ENCODE data around the gene FREY1. TPM values are rescaled to one million over a fixed set of nuclear protein-coding genes. Genes with fewer than 3 reads are reported as not detected.

FREY1 gene
- total RNA-seq, 1 donor from 2014 or later, result not detected

- Histone ChIP-seq H3K9me3 (ENCODE audit: low read depth) (no peaks in the 10 kb centered on the region), H3K36me3 (no peaks in the 10 kb centered on the region), H3F3A (ENCODE audit: low read depth) (no peaks in the 10 kb centered on the region), H4K20me1 (ENCODE audit: low read depth) (peaks cover 6% of the 10 kb centered on the region), H2AFZ (replicated peaks) (no peak overlapping the region), H3K4me1 (no peaks in the 10 kb centered on the region), H3K4me3 (no peak overlapping the region), H3K27me3 (no peaks in the 10 kb centered on the region), H3K27ac (no peak overlapping the region), H3K79me2 (ENCODE audit: low read depth) (no peaks in the 10 kb centered on the region), H3K4me2 (no peak overlapping the region), H3K9ac (no peak overlapping the region)
- no peak overlapping the region for H3K4me3 Mint-ChIP-seq
- no peak for DNase-seq (ENCODE audit: low spot score)
- H3K9me3 Mint-ChIP-seq, result no peaks in the 10 kb centered on the region
- no peaks in the 10 kb centered on the region for H3K4me1 Mint-ChIP-seq
- H3K27ac Mint-ChIP-seq, result no peak overlapping the region
- H3K36me3 Mint-ChIP-seq, result peaks cover 23% of the 10 kb centered on the region
- TF ChIP-seq EZH2phosphoT487 (IDR thresholded peaks at IDR 0.05) (no peak), EZH2 (IDR thresholded peaks at IDR 0.05) (no peak)
- TF ChIP-seq, protein P1, sequence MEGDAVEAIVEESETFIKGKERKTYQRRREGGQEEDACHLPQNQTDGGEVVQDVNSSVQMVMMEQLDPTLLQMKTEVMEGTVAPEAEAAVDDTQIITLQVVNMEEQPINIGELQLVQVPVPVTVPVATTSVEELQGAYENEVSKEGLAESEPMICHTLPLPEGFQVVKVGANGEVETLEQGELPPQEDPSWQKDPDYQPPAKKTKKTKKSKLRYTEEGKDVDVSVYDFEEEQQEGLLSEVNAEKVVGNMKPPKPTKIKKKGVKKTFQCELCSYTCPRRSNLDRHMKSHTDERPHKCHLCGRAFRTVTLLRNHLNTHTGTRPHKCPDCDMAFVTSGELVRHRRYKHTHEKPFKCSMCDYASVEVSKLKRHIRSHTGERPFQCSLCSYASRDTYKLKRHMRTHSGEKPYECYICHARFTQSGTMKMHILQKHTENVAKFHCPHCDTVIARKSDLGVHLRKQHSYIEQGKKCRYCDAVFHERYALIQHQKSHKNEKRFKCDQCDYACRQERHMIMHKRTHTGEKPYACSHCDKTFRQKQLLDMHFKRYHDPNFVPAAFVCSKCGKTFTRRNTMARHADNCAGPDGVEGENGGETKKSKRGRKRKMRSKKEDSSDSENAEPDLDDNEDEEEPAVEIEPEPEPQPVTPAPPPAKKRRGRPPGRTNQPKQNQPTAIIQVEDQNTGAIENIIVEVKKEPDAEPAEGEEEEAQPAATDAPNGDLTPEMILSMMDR (IDR thresholded peaks at IDR 0.05), result no peak
- H3K27me3 Mint-ChIP-seq (ENCODE audit: insufficient read depth, low read depth), result no peaks in the 10 kb centered on the region
Observed at GRCh38 chr11:45941285-45941684, 34.2 kb upstream of the FREY1 start.

DNA sequence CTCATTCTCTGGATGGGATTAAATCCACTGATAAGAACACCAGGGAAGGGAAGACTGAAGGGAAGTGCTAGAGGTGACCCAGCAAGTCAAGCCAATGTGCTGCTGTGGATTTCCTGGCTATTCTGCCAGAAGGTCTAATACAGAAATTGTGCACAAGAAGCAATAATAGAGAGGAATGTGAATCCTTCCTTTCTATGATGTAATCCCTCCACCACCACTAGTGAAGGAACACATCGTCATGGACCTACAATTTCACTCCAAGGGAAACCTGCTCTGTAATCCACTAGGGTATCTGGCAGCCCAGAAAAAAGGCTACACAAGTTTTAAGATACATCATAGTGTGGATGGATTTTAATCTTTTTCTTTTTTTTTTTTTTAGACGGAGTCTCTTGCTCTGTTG, 32.8 kb upstream of the FREY1 start:
- Mint-ChIP-seq H3K4me3 (no peak overlapping the region), H3K27ac (no peak overlapping the region), H3K36me3 (peaks cover 13% of the 10 kb centered on the region), H3K27me3 (ENCODE audit: insufficient read depth, low read depth) (no peaks in the 10 kb centered on the region), H3K9me3 (no peaks in the 10 kb centered on the region), H3K4me1 (no peaks in the 10 kb centered on the region)
- H3K9me3 ChIP-seq (ENCODE audit: low read depth), result no peaks in the 10 kb centered on the region
- H2AFZ ChIP-seq (replicated peaks), result no peak overlapping the region
- H3K9ac ChIP-seq, result no peak overlapping the region
- H3K27ac ChIP-seq, result no peak overlapping the region
- H3K79me2 ChIP-seq (ENCODE audit: low read depth), result no peaks in the 10 kb centered on the region
- H3K4me1 ChIP-seq, result no peaks in the 10 kb centered on the region
- peaks cover 6% of the 10 kb centered on the region for H4K20me1 ChIP-seq (ENCODE audit: low read depth)
- H3K36me3 ChIP-seq, result no peaks in the 10 kb centered on the region
- TF ChIP-seq EZH2phosphoT487 (IDR thresholded peaks at IDR 0.05) (no peak), EZH2 (IDR thresholded peaks at IDR 0.05) (no peak)
- TF ChIP-seq, protein P1 (IDR thresholded peaks at IDR 0.05), result no peak
- H3F3A ChIP-seq (ENCODE audit: low read depth), result no peaks in the 10 kb centered on the region
- H3K4me3 ChIP-seq, result no peak overlapping the region
- H3K4me2 ChIP-seq, result no peak overlapping the region
- DNase-seq (ENCODE audit: low spot score), result no peak
- no peaks in the 10 kb centered on the region for H3K27me3 ChIP-seq

DNA sequence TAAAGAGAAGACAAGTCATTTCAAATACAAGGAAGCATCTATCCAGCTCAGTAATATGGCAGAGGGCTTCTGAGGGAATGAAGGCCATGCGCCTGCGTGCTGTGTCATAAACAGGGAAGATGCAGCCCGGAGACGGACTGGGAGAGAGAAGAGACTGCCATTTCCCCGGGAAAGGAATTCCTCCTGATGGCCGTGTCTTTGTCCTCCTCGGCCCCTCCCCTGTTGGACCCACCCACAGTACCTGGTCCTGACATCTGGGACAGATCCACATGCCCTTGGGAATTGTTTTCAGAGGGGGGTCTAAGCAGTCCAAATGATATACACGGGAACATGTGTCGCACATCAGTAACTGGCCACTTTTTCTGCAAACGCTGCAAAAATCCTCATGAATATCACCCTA, 30.8 kb upstream of the FREY1 start:
- Mint-ChIP-seq H3K4me3 (no peak overlapping the region), H3K27me3 (ENCODE audit: insufficient read depth, low read depth) (no peaks in the 10 kb centered on the region), H3K36me3 (peaks cover 10% of the 10 kb centered on the region), H3K9me3 (no peaks in the 10 kb centered on the region), H3K4me1 (no peaks in the 10 kb centered on the region), H3K27ac (no peak overlapping the region)
- Histone ChIP-seq H2AFZ (replicated peaks) (no peak overlapping the region), H3K27me3 (no peaks in the 10 kb centered on the region), H3F3A (ENCODE audit: low read depth) (peaks cover 1% of the 10 kb centered on the region), H3K4me2 (no peak overlapping the region), H3K79me2 (ENCODE audit: low read depth) (no peaks in the 10 kb centered on the region), H3K9ac (no peak overlapping the region), H3K27ac (no peak overlapping the region), H3K36me3 (no peaks in the 10 kb centered on the region), H3K9me3 (ENCODE audit: low read depth) (no peaks in the 10 kb centered on the region), H4K20me1 (ENCODE audit: low read depth) (peaks cover 6% of the 10 kb centered on the region), H3K4me3 (no peak overlapping the region), H3K4me1 (no peaks in the 10 kb centered on the region)
- no peak for TF ChIP-seq EZH2phosphoT487 (IDR thresholded peaks at IDR 0.05)
- no peak for TF ChIP-seq EZH2 (IDR thresholded peaks at IDR 0.05)
- TF ChIP-seq, protein P1 (IDR thresholded peaks at IDR 0.05), result no peak
- DNase-seq (ENCODE audit: low spot score), result no peak
